NCI-H187 treated with DMSO at 0.1 percent for 48 hours (cell line): ENCODE data around the gene PWP1.
A peak's percentile ranks its signal among the peaks of the same experiment; 100 is the strongest.
"Not testable (repeated sequence)": the region's sequence is repeated elsewhere in the genome, so short reads cannot be mapped to it uniquely, and the experiment has no call there.

Source experiments
- DNase-seq: peaks from one replicate; lab custom pipeline; 2025; lab: John Stamatoyannopoulos, UW

PWP1 gene

DNA sequence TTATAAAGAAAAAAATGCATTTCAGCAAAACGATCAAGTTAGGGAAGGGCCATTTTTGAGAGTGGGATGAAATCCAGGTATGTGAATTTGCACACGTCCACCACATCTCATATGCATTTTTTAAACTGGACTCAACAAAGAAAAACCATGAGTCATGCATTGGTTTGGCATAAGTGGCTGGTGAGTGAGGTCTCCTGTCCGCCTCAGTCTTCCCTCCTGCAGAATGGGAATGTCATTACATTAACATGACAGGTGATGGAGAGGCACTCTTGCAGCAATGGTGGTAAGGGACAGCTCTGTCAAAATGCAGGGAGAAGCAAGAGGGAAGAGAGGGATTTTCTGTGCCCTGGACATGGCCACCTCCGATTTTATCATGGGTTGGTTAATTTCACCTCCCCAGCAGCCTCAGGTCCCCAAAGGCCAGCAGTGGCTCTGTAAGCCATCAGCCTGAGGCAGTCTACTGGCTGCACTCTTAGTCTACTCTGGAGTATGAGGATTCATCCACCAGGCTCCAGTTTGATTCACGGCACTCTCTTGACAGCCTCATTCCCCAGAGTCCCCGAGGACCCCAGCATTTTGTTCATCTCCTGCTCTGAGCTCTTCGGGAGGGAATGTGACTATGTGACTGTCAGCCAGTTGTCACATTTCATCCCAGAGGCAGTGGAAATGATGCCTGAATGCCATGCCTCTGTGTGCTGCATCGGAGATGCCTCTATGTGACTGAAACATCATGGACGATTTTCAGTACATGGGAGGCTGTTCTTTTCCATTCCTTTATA is 17.1 kb upstream of the PWP1 start:
- no peak for DNase-seq

DNA sequence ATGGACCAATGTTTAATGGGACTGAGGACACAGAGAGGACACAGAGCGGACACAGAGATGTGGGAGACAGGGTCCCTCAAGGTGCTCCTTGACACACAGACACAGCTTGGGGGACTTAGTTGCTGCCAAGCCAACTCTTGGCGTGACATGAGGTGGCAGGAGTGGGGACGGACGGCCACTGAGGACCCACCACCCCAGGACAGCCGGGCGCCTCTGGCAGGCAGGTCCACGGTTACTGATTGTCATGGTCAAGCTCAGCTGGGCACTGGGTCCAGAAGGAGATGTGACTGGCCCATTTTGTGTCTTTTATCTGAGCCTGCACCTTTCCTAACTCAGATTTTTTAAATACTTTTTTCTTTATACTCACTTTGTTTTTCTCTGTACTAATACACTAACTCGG is 15.7 kb upstream of the PWP1 start:
- DNase-seq: no peak

DNA sequence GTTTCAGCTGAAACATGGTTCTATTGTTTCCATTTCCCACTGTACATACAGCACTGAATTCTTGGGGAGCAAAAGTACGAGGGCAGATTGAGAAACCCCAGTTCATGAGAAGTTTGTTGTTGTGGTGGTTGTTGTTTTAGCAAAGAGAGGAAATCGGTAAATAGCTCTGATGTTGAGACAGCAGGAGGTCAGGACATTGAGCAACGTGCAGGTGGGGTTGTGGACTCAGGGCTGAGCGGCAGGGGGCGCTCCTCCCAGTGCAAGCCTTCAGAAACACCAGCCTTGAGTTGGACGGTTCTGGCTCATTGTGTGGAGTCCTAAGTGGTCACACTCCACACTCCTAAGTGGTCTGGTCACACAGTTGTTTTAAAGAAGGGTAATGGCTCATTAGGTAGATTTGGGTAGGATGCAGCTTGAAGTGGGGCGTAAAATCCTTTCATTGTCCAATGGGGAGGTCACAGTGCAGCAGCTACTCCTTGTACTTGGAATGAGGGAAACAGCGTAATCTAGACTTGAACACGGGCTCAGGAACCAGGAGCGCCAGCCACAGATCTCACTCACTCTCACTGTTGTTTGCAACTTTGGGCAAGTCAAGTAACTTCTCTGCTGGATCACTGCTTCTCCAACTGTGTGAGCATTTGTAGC is 14.5 kb upstream of the PWP1 start:
- DNase-seq: peak; percentile 38

DNA sequence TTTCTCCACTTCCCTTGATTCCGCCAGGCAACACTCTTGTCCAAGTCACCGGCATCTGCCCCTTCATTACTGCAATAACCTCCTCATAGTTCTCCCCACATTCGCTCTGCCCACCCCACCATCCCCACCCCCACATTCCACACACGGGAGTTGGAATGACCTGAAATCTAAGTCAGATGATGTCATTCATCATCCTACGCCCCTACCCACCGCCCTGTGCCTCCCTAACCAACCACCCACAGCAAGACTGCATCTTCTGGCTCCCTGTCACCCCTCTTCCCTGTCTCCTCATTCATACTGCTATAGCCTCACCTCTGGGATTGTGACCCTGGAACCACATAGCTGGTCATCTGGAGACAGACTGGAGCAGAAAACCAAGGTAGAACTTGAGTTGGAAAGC is 7.9 kb upstream of the PWP1 start:
- DNase-seq: no peak

DNA sequence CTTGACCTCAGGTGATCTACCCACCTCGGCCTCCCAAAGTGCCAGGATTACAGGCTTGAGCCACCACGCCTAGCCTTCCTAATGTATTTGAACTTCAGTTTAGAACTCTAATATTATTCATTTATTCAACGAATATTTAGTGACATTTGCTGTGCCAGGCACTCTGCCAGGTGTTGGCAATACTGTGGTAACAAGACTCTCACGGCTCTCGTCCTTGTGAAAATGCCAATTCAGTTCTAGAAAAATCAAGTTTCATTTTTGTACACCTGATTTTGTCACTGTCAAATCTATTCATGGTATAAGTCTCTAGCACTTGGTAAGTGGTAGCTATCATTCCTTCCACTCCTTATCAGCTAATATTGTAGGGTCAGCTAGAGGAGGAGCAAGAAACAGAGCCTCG is 6.3 kb upstream of the PWP1 start:
- no peak for DNase-seq

DNA sequence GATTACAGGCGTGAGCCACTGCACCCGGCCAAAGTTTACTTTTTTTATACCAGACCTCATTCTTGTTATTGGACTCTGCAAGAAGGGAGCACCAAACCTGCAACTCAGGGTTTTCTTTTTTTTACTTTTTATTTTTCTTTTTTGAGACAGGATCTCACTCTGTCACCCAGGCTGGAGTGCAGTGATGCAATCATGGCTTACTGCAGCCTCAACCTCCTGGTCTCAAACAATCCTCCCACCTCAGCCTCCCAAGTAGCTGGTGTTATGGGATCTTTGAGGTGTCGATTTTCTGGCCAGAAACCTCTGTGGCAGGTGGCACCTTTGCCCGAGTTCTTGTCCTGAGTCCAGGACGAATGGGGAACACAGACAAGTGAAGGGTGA is 4.2 kb upstream of the PWP1 start:
- no peak for DNase-seq

DNA sequence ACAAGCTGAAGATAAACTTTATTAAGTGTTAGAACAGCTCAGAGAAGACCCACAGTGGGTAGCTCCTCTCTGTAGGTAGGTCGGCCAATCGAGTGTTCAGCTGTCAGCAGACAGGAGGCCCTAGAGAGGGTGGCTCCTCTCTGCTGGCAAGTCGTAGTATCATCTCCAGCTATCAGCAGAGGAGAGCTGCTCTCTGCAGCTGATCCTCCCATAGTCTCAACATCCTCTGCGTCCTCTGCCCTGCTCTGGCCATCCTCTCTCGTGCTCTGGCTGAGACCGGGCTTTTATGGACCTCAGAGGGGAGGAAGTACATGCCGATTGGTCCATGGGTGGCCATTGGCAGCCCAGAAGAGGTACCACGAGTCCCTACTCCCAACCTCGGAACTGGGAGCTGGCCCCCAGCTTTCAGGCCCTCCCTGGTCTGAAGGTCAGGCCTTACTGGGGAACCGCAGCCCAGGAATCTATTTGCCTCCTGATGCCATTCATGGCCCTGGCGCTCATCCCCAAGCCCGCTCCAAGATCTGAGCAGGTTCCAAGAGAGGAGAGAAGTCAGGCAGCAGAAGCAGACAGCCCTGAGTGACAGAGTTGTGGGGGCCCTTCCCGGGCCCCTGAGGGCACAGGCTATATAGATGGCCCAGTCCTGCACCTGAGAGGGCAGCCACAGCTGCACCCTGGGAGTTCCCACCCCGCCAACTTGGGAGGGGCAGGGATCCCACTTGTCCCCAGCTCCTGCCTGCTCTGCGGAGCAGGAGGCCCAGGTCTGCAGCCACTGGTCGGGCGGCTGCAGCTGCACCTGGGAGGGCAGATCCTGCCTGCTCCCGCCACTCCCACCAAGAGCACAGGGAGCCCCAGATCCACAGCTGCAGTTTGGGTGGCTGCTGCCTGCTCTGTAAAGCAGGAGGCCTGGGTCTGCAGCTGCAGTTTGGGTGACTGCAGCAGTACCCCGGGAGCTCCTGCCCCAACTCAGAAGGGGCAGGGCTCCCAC is 3.5 kb upstream of the PWP1 start:
- no peak for DNase-seq

DNA sequence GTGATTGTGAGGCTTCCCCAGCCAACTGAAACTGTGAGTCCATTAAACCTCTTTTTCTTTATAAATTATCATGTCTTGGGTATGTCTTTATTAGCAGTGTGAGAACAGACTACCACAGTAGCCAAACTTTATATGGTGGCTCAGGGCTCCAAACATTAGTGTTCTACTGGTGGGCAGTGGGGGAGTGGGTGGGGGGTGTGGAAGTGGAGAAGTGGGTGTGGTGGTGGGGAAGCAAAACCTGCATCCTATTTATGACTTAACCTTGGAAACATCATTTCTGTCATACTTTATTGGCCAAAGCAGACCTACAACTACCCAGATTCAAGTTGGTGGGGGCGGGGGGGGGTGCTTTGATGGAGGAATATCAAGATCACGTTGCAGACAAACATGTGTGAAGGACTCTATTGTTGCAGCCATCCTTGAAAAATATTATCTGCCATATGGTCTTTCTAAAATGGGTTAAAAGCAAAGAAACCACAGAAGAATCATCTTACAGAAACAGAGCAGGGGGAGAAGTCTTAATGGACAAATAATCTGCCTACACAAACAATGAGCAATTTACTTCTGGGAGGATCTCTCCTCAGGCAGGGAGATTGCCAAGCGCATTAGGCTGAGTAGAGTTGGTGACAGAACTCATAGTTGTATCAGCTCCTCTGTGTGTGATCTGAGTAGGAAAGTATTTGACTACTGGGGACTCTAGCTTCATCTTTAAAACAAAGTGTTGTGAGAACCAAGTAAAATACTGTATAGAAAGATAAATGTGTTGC is 1.4 kb upstream of the PWP1 start:
- DNase-seq: peak; percentile 28

DNA sequence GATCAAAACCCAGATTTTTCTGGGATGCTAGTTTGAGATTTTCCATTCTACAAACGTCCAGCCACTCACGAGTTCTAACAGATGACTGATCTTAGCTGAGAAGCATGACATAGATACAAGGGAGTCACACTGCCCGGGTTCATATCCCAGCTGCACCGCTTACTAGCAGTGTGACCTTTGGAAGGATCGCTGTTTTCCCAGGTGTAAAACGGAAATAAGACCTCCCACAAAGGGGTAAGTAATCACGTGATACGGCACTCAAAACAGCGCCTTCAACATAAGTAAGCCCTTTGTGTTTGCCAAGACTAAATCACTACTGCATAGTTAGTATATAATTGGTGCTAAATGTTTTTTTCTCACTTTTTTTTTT is 624 bp upstream of the PWP1 start:
- no peak for DNase-seq

DNA sequence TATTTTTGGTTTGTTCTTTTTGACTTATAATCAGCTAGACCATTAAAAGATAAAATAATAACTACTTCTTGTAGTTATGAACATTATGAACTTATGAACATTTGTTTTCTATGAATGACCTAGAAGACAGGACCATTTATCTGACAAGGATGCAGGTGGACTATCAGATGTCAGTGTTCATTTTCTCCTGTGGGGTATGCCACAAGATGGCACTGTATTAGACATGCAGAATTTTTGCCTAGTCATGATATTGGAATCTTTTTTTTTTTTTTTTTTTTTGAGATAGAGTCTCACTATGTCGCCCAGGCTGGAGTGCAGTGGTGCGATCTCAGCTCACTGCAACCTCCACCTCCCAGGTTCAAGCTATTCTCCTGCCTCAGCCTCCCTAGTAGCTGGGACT is 10.2 kb downstream of the PWP1 start:
- DNase-seq: not testable (repeated sequence)

DNA sequence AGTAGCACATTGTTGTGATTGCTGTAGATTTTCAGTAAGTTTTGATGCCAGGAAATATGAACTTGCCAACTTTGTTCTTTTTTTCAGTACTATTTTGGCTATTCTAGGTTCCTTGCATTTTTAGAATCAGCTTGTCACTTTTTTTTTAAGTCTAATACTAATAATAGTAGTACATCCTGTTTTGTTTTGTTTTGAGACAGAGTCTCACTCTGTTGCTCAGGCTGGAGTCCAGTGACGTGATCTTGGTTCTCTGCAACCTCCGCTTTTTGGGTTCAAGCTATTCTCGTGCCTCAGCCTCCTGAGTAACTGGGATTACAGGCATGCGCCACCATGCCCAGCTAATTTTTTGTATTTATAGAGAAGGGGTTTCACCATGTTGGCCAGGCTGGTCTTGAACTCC is 16.5 kb downstream of the PWP1 start:
- DNase-seq: no peak

DNA sequence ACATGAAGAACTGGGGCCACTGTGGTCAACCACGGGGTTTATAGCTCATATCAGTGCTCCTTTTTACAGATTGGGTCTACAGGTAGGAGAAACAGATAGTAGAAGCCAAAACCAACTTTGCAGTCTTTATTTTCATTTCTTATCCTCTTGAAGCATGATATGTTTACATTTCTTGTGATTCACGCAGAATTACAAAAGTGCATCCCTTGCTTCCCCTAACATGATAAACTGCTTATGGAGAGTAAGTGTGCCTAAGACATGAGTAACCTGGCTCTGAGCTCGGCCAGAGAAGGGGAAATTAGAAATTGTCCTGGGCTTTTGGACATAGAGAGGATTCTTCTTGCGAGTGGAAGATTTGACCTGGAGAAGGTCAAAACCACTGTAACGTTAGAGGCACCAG is 18.4 kb downstream of the PWP1 start:
- no peak for DNase-seq

DNA sequence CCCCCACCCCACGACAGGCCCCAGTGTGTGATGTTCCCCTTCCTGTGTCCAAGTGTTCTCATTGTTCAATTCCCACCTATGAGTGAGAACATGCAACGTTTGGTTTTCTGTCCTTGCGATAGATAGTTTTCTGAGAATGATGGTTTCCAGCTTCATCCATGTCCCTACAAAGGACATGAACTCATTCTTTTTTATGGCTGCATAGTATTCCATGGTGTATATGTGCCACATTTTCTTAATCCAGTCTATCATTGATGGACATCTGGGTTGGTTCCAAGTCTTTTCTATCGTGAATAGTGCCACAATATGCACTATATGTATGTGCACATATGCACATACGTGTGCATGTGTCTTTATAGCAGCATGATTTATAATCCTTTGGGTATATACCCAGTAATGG is 19.9 kb downstream of the PWP1 start:
- not testable (repeated sequence) for DNase-seq

DNA sequence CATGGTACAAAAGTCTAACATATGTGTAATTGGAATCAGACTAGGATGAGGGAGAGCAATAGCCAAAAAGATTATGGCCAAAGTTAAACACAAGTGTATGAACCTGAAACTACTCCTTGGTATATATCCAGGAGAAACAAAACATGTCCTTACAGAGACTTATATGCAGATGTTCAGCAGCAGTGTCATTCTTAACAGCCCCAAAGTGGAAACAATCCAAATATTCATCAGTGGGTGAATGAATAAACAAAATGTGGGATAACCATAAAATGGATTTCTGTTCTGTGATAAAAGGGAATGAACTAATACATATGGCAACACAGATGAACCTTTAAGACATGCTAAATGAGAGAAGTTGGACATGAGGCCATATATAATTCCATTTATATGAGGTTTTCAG is 30.2 kb downstream of the PWP1 start:
- no peak for DNase-seq

DNA sequence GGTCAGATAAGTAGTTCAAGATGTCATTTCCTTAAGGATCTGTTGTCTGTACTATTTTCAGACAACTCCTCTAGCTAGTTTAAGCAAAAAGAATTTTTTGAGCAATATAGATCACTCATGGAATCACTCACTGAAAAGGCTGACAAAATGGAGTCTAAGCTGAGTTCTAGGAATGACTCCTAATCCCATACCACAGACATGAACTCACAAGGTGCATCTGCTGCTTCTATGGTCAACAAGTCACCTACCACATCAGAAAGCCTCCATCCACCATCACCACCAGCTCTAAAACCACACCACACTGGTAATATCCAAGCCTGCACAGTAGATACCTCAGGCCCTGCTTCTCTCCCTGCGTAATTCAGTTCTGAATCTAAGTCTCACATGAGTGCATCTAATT is 33.0 kb downstream of the PWP1 start:
- DNase-seq: no peak

DNA sequence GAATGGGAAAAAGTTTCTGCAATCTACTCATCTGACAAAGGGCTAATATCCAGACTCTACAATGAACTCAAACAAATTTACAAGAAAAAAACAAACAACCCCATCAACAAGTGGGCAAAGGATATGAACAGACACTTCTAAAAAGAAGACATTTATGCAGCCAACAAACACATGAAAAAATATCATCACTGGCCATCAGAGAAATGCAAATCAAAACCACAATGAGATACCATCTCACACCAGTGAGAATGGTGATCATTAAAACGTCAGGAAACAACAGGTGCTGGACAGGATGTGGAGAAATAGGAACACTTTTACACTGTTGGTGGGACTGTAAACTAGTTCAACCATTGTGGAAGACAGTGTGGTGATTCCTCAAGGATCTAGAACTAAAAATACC is 41.7 kb downstream of the PWP1 start:
- DNase-seq: not testable (repeated sequence)

DNA sequence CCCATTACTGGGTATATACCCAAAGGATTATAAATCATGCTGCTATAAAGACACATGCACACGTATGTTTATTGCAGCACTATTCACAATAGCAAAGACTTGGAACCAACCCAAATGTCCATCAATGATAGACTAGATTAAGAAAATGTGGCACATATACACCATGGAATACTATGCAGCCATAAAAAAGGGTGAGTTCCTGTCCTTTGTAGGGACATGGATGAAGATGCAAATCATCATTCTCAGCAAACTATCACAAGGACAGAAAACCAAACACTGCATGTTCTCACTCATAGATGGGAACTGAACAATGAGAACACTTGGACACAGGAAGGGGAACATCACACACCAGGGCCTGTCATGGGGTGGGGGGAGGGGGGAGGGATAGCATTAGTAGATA is 42.1 kb downstream of the PWP1 start:
- not testable (repeated sequence) for DNase-seq

DNA sequence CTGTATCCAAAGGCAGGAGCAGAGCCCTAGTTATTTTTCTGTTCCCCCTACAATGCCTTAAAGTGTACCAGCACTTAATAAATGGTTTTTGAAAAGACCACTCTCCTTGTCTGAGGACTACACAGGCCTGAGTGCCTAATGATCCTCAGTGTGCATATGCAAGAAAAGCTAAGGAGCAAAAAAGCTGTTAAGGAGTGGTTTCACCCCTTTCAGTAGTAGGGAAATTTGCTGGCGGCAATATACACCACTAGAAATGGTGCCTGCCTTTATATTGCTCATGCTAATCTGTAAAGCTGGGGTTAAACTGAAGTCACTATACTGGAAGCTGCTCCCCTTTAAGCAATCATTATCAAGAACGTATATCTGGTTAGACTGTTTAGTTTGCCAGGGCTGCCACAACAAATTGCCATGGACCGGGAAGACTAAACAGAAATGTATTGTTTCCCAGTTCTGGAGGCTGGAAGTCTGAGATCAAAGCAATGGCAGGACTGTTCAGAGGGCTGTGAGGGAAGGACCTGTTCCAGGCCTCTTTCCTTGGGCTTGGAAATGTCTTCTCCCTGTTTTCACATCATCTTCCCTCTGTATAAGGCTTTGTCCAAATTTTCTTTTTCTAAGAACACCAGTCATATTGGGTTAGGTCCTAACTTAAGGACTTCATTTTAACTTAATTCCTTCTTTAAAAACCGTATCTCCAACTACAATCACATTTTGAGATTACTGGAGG is 45.2 kb downstream of the PWP1 start:
- DNase-seq: no peak

DNA sequence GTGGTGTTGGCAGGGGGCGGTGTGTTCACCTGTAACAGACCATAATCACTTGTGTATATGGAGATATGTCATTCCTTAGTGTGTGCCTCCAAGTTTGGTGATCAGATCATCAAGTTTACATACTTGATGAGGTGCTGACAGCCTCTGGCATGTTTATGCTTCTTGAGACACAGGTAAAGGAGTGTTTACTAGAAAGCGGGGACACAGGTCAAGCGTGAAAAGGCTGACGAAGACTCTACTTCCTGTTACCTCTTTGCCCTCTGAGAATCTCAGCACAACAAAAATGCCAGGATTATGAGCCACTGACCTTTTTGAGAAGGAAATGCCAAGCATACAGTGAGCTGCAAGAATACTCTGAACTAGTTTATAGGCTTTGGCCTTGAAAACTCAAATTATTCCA is 45.8 kb downstream of the PWP1 start:
- DNase-seq: no peak

DNA sequence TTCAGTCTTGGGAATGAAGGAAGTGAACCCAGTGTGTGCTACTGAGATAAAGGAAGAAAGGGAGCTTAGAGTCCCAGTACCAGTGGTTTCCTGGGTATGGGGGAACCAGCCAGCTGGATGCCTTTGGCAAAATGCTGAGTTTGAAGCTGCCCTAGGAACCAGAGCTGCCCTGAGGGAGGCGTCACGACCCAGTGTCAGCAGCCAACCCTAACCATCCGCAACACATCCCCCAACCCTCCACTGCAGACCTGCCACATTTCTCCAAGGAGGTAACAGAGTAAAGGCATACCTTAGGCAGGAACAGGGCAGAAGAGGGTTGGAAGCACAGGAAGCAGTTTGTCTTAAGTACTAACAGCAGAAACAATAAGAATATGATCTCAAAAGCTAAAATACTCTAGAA is 46.8 kb downstream of the PWP1 start:
- no peak for DNase-seq

DNA sequence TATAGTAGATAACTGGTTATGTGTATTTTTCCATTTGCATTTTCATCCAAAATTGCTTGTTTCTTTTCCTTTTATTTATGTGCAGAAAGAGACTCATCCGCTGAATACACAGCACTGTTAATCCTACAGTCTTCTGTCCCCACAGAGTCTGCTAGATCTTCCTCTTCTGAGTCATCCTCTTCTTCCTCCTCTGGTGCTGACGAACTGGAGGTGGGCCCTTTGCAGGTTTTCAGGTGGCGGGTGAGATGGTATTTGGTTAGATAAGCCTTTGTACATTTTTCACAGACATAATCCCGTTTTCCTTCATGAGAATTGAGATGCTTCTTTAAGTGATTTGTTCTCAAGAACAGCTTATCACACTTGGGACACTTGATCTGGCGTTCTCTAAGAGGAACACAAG is 48.5 kb downstream of the PWP1 start:
- no peak for DNase-seq
